ACC112 (cell line): ENCODE results near the gene PSAT1.

Experiments used
- H2AFZ ChIP-seq: fragments of 200-600 bp; sonication (generic); one replicate; pipeline ENCODE4 v1.6.0; 2017; ENCODE audit warnings: antibody characterized with exemption, low read length; ENCODE audit not compliant: unreplicated experiment
- H3K27ac ChIP-seq: fragments of 200-600 bp; sonication (generic); 2 replicates; pipeline ENCODE4 v1.5.1; 2014; ENCODE audit warnings: low read depth, mild to moderate bottlenecking, antibody characterized with exemption, low read length, moderate library complexity
- H3K27me3 ChIP-seq: fragments of 200-600 bp; sonication (generic); 2 replicates; pipeline ENCODE4 v1.6.1; 2014; ENCODE audit warnings: mild to moderate bottlenecking, antibody characterized with exemption, low read length, moderate library complexity, mixed read lengths; ENCODE audit not compliant: insufficient read depth
- H3K36me3 ChIP-seq: fragments of 200-600 bp; sonication (generic); 2 replicates; pipeline ENCODE4 v1.6.1; 2016; ENCODE audit warnings: mild to moderate bottlenecking, antibody characterized with exemption, low read length, moderate library complexity, mixed read lengths; ENCODE audit not compliant: insufficient read depth
- H3K4me1 ChIP-seq: fragments of 200-600 bp; sonication (generic); one replicate; pipeline ENCODE4 v1.6.1; 2016; ENCODE audit warnings: low read length, mixed read lengths; ENCODE audit not compliant: insufficient read depth, unreplicated experiment, control insufficient read depth
- H3K4me3 ChIP-seq: fragments of 200-600 bp; sonication (generic); 2 replicates; pipeline ENCODE4 v1.5.1; 2014; ENCODE audit warnings: mild to moderate bottlenecking, low read depth, low read length
- H3K79me2 ChIP-seq: fragments of 200-600 bp; sonication (generic); one replicate; pipeline ENCODE4 v1.6.0; 2016; ENCODE audit warnings: low read length; ENCODE audit not compliant: control insufficient read depth, unreplicated experiment, insufficient read depth

The PSAT1 gene

DNA sequence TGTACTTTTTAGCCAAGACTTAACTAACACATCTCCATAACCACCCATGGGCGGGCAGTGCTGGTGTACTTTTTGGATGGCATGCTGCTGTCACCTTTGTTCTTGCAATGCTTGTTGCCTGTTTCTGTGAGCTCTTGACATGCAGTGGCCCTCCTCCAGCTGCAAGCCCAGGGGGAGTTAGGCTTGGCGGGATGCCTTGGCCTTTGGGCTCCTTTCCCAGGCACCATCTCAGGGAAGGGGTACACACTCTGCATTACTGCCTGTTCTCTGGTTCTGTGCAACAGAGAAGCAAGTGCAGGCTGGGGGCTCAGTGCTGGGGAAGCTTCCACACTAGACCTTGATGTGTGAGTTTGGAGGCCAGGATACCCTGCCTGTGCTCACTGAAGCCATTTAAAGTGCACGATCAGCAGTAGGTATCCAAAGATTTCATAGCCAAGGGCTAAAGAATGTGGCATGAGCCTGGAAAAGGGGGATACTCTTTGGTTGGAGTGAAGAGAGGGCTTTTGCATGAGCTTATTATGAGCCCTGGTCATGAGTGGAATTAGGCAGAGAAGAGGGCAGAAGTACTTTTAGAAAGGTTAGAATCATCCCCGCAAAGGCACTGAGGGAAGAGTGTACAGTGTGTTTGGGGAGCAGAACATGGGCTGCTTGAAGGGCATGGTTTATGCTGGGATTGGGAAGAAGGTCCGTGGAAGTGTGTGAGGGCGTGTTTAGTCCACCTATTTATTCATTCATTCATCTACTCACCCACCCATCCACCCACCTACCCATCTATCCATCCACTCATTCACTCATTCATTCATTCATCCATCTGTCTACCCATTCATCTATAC is 22.5 kb downstream of the PSAT1 start:
- H2AFZ ChIP-seq = no peak overlapping the region
- no peaks in the 10 kb centered on the region for H3K4me1 ChIP-seq
- H3K27me3 ChIP-seq = no peaks in the 10 kb centered on the region
- H3K36me3 ChIP-seq = 0 out of 2 replicates have a peak, but pooled peaks cover 4% of the 10 kb centered on the region
- no peak overlapping the region for H3K4me3 ChIP-seq
- H3K79me2 ChIP-seq = no peaks in the 10 kb centered on the region
- H3K27ac ChIP-seq = no peak overlapping the region

DNA sequence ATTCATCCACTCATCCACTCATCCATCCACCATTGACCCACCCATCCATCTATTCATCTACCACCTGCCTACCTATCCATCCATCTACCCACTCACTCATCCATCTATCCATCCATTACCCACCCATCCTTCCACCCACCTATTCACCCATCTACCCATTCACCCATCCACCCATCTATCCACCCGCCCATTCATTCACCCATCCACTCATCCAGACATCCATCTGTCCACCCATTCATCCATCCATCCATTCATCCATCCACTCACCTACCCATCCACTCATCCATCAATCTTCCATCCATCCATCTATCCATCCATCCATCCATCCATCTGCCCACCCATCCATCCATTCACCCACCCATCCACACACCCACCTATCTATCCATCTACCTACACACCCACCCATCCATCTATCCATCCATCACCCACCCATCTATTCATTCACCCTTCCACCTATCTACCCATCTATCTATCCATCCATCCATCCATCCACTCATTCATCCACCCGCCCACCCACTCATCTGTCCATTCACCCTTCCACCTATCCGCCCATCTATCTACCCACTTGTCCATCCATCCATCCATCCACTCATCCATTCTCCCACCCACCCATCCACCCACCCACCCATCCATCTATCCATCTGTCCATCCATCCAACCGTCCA is 23.2 kb downstream of the PSAT1 start:
- Histone ChIP-seq H3K27me3 (no peaks in the 10 kb centered on the region), H3K4me3 (no peak overlapping the region), H3K79me2 (no peaks in the 10 kb centered on the region), H2AFZ (no peak overlapping the region), H3K4me1 (no peaks in the 10 kb centered on the region), H3K36me3 (0 out of 2 replicates have a peak, but pooled peaks cover 4% of the 10 kb centered on the region), H3K27ac (no peak overlapping the region)

- H3K27ac ChIP-seq = no peak overlapping the region
- no peaks in the 10 kb centered on the region for H3K27me3 ChIP-seq
- no peak overlapping the region for H2AFZ ChIP-seq
- H3K36me3 ChIP-seq = 0 out of 2 replicates have a peak, but pooled peaks cover 4% of the 10 kb centered on the region
- no peaks in the 10 kb centered on the region for H3K4me1 ChIP-seq
- H3K4me3 ChIP-seq = no peak overlapping the region
- no peaks in the 10 kb centered on the region for H3K79me2 ChIP-seq
These were observed 24.1 kb downstream of the PSAT1 start for GRCh38 chr9:78320875-78321496.

GRCh38 chr9:78321505-78321904 is 24.6 kb downstream of the PSAT1 start:
- Histone ChIP-seq H3K36me3 (0 out of 2 replicates have a peak, but pooled peaks cover 4% of the 10 kb centered on the region), H2AFZ (no peak overlapping the region), H3K79me2 (no peaks in the 10 kb centered on the region), H3K27ac (no peak overlapping the region), H3K4me3 (no peak overlapping the region), H3K4me1 (no peaks in the 10 kb centered on the region), H3K27me3 (no peaks in the 10 kb centered on the region)

- no peaks in the 10 kb centered on the region for H3K4me1 ChIP-seq
- no peaks in the 10 kb centered on the region for H3K27me3 ChIP-seq
- no peak overlapping the region for H2AFZ ChIP-seq
- 0 out of 2 replicates have a peak, but pooled peaks cover 4% of the 10 kb centered on the region for H3K36me3 ChIP-seq
- H3K4me3 ChIP-seq = no peak overlapping the region
- H3K79me2 ChIP-seq = no peaks in the 10 kb centered on the region
- H3K27ac ChIP-seq = no peak overlapping the region
These were observed 27.2 kb downstream of the PSAT1 start for GRCh38 chr9:78324068-78324650.

- Histone ChIP-seq H3K36me3 (0 out of 2 replicates have a peak, but pooled peaks cover under 1% of the 10 kb centered on the region), H3K27ac (no peak overlapping the region)
These were observed 27.8 kb downstream of the PSAT1 start for GRCh38 chr9:78324682-78325081.

GRCh38 chr9:78325343-78325742 is 28.4 kb downstream of the PSAT1 start:
- Histone ChIP-seq H3K36me3 (no peaks in the 10 kb centered on the region), H2AFZ (no peak overlapping the region), H3K27ac (no peak overlapping the region), H3K4me1 (no peaks in the 10 kb centered on the region), H3K79me2 (no peaks in the 10 kb centered on the region), H3K4me3 (no peak overlapping the region), H3K27me3 (no peaks in the 10 kb centered on the region)

More at GRCh38 chr9:78324682-78325081, 27.8 kb downstream of the PSAT1 start:
- Histone ChIP-seq H3K79me2 (no peaks in the 10 kb centered on the region), H2AFZ (no peak overlapping the region), H3K27me3 (no peaks in the 10 kb centered on the region), H3K4me3 (no peak overlapping the region), H3K4me1 (no peaks in the 10 kb centered on the region)

DNA sequence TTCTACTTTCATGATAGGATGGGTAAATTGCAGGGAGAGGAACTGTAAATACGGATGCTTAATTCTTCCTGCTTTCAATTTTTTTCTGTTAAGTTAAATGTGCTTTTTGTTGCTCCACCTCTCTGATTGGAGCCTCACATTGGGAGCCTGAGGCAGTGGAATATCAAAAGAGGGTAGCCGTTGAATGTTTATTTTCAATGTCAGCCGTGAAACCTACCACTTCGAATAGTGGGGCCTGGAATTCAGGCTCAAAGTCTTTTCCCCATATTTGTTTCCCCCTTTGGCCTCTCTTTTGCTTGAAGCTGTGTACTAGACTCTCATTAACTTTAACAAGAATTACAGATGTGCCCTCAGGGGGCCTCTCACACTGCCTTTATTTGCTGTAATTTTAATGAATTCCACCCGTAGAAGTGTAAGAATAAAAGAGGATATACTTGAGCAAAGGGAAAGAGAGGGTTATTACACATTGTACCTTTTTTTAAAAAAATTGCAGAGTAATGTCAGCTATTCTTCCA is 29.0 kb downstream of the PSAT1 start:
- H3K4me3 ChIP-seq = no peak overlapping the region
- no peaks in the 10 kb centered on the region for H3K27me3 ChIP-seq
- no peaks in the 10 kb centered on the region for H3K79me2 ChIP-seq
- no peak overlapping the region for H2AFZ ChIP-seq
- no peaks in the 10 kb centered on the region for H3K36me3 ChIP-seq
- H3K27ac ChIP-seq = no peak overlapping the region
- H3K4me1 ChIP-seq = no peaks in the 10 kb centered on the region

DNA sequence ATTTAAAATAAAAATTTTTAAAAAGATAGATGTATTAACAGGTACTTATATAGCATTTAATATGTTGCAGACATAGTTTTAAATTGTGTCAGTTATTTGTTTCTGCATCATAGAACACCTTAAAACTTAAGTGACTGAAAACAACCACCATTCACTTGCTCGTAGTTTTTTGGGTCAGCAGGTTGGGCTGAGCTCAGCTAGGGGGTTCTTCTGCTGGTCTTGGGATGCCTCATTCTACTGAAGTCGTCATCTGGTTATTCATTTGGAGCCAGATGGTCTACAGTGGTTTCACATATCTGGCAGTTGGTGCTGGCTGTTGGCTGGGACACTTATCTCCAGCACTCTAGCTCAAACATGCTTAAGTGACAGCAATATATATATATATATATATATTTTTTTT is 29.6 kb downstream of the PSAT1 start:
- Histone ChIP-seq H2AFZ (no peak overlapping the region), H3K4me3 (no peak overlapping the region), H3K27ac (no peak overlapping the region), H3K27me3 (no peaks in the 10 kb centered on the region), H3K36me3 (no peaks in the 10 kb centered on the region), H3K4me1 (no peaks in the 10 kb centered on the region), H3K79me2 (no peaks in the 10 kb centered on the region)

DNA sequence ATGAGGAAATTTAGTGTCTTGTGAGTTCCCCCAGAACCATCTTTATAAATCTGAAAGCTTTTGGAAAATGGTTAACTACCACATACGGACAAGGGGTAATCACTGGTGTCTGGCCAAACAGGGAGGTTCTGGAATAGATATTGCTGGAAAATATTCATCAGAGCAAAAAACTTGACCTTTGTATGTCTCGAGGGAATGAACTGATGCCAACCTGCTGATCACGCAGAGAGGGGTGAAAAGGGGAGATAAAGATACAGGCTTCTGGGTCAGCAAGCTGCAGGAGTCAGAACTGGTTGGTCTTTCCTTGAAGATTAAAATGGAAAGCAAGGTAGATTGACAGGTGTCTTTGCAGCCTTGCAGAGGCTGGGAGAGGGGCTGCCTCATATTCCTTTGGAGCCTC is 35.5 kb downstream of the PSAT1 start:
- H3K27ac ChIP-seq = no peak overlapping the region
- H3K79me2 ChIP-seq = no peaks in the 10 kb centered on the region
- no peaks in the 10 kb centered on the region for H3K27me3 ChIP-seq
- H2AFZ ChIP-seq = no peak overlapping the region
- H3K4me1 ChIP-seq = no peaks in the 10 kb centered on the region
- no peak overlapping the region for H3K4me3 ChIP-seq
- H3K36me3 ChIP-seq = no peaks in the 10 kb centered on the region
